ENCODE data around the gene PRPS1. TPM values are rescaled to one million over a fixed set of nuclear protein-coding genes. Genes with fewer than 3 reads are reported as not detected.

Gene PRPS1
- total RNA-seq, 2 experiments from 2014 or later: 66.5 to 70.4 TPM

DNA sequence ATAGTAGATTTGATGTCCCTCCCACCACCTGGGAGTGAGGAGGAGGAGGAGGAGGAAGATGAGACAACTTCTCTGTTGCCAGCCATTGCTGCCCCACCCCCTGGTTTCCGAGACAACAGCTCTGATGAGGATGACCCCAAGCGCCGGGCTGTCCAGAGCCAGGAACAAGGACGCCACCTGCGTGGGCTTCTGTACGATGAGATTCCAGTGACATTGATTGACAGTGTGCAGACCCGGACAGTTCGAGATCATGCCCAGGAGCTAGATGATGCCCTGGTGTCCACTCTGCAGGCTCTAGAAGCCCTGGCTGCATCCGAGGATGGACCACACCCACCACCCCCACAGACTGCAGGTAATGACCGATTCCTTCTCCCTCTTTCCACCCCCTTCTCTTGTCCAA lies 30.5 kb upstream of the PRPS1 start:
- no peak overlapping the region for H3K27ac Mint-ChIP-seq
- H3K4me1 Mint-ChIP-seq (ENCODE audit: low read depth): no peaks in the 10 kb centered on the region
- Histone ChIP-seq H3K4me1 (ENCODE audit: insufficient read depth, low read length) (no peaks in the 10 kb centered on the region), H3K36me3 (ENCODE audit: insufficient read depth, low read length) (no peaks in the 10 kb centered on the region), H3K27me3 (ENCODE audit: control insufficient read depth in 1 of 2, insufficient read depth in 2 of 2, low read length in 2 of 2) (no peaks in the 10 kb centered on the region), H3K9me3 (ENCODE audit: control insufficient read depth in 1 of 2, insufficient read depth in 1 of 2, low read length in 2 of 2) (no peaks in the 10 kb centered on the region), H3K4me3 (ENCODE audit: low read length) (no peak overlapping the region), H3K27ac (ENCODE audit: low read depth in 1 of 2, low read length in 2 of 2) (no peak overlapping the region)
- no peaks in the 10 kb centered on the region for H3K36me3 Mint-ChIP-seq (ENCODE audit: low read depth)
- ATAC-seq (ENCODE audit: poor library complexity) (no peak), DNase-seq (no peak)
- H3K4me3 Mint-ChIP-seq: no peak overlapping the region
- no peaks in the 10 kb centered on the region for H3K27me3 Mint-ChIP-seq
- TF ChIP-seq, protein P1, sequence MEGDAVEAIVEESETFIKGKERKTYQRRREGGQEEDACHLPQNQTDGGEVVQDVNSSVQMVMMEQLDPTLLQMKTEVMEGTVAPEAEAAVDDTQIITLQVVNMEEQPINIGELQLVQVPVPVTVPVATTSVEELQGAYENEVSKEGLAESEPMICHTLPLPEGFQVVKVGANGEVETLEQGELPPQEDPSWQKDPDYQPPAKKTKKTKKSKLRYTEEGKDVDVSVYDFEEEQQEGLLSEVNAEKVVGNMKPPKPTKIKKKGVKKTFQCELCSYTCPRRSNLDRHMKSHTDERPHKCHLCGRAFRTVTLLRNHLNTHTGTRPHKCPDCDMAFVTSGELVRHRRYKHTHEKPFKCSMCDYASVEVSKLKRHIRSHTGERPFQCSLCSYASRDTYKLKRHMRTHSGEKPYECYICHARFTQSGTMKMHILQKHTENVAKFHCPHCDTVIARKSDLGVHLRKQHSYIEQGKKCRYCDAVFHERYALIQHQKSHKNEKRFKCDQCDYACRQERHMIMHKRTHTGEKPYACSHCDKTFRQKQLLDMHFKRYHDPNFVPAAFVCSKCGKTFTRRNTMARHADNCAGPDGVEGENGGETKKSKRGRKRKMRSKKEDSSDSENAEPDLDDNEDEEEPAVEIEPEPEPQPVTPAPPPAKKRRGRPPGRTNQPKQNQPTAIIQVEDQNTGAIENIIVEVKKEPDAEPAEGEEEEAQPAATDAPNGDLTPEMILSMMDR (IDR thresholded peaks at IDR 0.05): no peak
- ChIA-PET CTCF (no interaction called here), POLR2A (no interaction called here)
- intact Hi-C loops (cut with DNase I, micrococcal nuclease): no loop called here
- no peaks in the 10 kb centered on the region for H3K9me3 Mint-ChIP-seq

DNA sequence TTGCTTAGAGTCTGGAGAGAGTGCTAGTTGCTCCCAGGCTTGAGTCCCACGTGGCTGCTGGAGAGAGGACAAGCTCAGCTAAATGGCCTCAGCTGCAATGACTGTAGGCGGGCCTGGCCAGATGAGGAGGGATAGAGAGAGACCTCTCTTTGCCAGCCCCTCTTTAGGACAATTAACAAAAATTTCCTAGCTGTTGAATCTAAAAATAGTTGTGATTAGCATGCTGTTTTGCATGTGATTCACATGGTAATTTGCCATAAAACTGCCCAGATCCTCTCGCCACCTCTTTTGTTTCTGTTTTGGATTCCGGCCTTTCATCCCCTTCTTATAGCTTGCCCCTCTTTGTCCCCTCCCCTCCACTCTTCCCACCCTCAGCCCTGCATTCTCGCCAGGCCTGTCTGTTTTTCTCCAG lies 28.9 kb upstream of the PRPS1 start:
- Histone ChIP-seq H3K4me1 (ENCODE audit: insufficient read depth, low read length) (no peaks in the 10 kb centered on the region), H3K36me3 (ENCODE audit: insufficient read depth, low read length) (no peaks in the 10 kb centered on the region), H3K27me3 (ENCODE audit: control insufficient read depth in 1 of 2, insufficient read depth in 2 of 2, low read length in 2 of 2) (no peaks in the 10 kb centered on the region), H3K9me3 (ENCODE audit: control insufficient read depth in 1 of 2, insufficient read depth in 1 of 2, low read length in 2 of 2) (no peaks in the 10 kb centered on the region), H3K27ac (ENCODE audit: low read depth in 1 of 2, low read length in 2 of 2) (no peak overlapping the region), H3K4me3 (ENCODE audit: low read length) (no peak overlapping the region)
- TF ChIP-seq, protein P1 (IDR thresholded peaks at IDR 0.05): no peak
- intact Hi-C loops (cut with DNase I, micrococcal nuclease): no loop called here
- H3K4me3 Mint-ChIP-seq: no peak overlapping the region
- POLR2A ChIA-PET: no interaction called here
- no peaks in the 10 kb centered on the region for H3K36me3 Mint-ChIP-seq (ENCODE audit: low read depth)
- no peaks in the 10 kb centered on the region for H3K9me3 Mint-ChIP-seq
- no peak for DNase-seq
- CTCF ChIA-PET: no interaction called here
- no peak overlapping the region for H3K27ac Mint-ChIP-seq
- no peaks in the 10 kb centered on the region for H3K4me1 Mint-ChIP-seq (ENCODE audit: low read depth)
- no peaks in the 10 kb centered on the region for H3K27me3 Mint-ChIP-seq
- ATAC-seq (ENCODE audit: poor library complexity): no peak

GRCh38 chrX:107600366-107600765 lies 27.9 kb upstream of the PRPS1 start:
- no peaks in the 10 kb centered on the region for H3K4me1 ChIP-seq (ENCODE audit: insufficient read depth, low read length)
- ATAC-seq (ENCODE audit: poor library complexity) (no peak), DNase-seq (no peak)
- ChIA-PET POLR2A (no interaction called here), CTCF (no interaction called here)
- Mint-ChIP-seq H3K27me3 (no peaks in the 10 kb centered on the region), H3K9me3 (no peaks in the 10 kb centered on the region), H3K27ac (no peak overlapping the region), H3K36me3 (ENCODE audit: low read depth) (no peaks in the 10 kb centered on the region), H3K4me3 (no peak overlapping the region), H3K4me1 (ENCODE audit: low read depth) (no peaks in the 10 kb centered on the region)
- H3K4me3 ChIP-seq (ENCODE audit: low read length): no peak overlapping the region
- no peaks in the 10 kb centered on the region for H3K36me3 ChIP-seq (ENCODE audit: insufficient read depth, low read length)
- TF ChIP-seq, protein P1 (IDR thresholded peaks at IDR 0.05): no peak
- intact Hi-C loops (cut with DNase I, micrococcal nuclease): no loop called here
- H3K27me3 ChIP-seq (ENCODE audit: control insufficient read depth in 1 of 2, insufficient read depth in 2 of 2, low read length in 2 of 2): no peaks in the 10 kb centered on the region
- H3K27ac ChIP-seq (ENCODE audit: low read depth in 1 of 2, low read length in 2 of 2): no peak overlapping the region
- no peaks in the 10 kb centered on the region for H3K9me3 ChIP-seq (ENCODE audit: control insufficient read depth in 1 of 2, insufficient read depth in 1 of 2, low read length in 2 of 2)
